Activated naive CD8-positive, alpha-beta T cell treated with anti-CD3 and anti-CD28 coated beads, Interleukin-2, amount 50 U/mL, for 16 hours (primary cell): ENCODE data around the gene COL9A1.

Experiments
- DNase-seq: peaks from one replicate; pipeline ENCODE4 v3.0.0-alpha.2; 2020; ENCODE audit warnings: low read depth, low spot score

Gene COL9A1

DNA sequence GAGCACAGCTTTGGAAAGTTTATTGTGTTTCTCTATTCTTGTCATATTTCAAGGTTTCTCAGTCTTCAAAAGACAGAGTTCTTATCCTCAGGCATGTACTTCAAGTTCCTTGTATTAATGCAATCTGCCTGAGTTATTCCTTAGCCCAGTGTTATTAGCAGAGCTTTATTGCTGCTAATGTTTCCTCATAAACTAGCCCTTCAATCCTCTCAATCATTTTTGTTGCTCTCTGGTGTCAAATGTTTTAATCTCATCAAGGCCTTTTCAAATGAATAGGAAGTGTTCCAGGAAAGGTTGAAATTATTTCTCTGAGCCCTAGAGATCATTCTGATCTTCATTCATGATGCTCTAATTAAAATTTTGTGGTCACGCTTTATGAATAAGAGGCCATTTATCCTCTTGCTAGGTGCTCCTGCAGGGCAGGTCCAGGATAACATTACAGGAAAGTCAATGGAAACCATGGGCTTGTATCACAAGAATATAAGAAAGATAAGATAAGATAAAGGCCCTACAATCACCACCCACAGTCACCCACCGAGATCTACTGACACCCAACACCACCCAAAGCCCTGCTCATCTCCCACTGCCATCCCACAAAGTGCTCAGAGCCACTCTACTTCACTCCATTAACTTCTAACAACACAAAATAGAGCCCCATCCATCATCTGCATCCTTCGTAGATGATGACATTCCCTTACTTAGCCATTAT, 125.9 kb downstream of the COL9A1 start:
- no peak for DNase-seq

GRCh38 chr6:70175770-70176169, 127.1 kb downstream of the COL9A1 start:
- no peak for DNase-seq

DNA sequence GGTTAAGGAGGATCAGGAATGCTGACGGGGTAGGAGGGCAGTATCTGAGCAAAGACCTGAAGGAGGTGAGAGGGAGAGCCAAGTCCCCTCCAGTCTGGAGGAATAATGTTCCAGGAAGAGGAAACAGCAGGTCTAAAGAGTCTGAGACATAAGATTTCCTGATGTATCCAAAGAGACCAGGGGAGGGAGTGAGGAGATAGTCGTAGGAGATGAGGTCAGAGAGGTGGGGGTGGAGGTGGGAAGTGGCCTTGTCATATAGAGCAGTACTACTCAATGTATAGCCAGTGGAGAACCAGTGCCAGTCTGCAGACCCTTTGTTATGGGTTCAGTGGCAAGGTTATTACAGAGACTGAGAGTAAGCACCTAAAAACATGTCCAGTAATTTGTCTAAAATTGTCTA, 130.6 kb downstream of the COL9A1 start:
- no peak for DNase-seq

DNA sequence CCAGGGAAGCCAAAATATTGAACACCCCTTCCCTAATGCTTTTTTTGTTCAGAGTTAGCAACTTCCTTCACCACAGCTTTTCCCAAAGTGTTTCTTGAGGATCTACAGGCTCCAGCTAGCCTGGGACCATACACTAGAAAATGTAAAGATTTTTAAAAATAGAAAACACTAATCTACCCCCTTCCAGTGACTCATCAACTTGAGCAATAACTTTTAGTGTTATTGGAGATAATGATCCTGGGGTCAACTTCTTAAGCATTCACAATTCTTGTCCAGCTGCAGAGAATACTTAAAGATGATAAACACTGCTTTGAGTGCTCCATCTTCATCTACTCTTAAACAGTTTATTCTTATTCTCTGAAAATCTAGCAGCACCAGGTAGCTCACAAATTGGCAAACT, 131.6 kb downstream of the COL9A1 start:
- no peak for DNase-seq

DNA sequence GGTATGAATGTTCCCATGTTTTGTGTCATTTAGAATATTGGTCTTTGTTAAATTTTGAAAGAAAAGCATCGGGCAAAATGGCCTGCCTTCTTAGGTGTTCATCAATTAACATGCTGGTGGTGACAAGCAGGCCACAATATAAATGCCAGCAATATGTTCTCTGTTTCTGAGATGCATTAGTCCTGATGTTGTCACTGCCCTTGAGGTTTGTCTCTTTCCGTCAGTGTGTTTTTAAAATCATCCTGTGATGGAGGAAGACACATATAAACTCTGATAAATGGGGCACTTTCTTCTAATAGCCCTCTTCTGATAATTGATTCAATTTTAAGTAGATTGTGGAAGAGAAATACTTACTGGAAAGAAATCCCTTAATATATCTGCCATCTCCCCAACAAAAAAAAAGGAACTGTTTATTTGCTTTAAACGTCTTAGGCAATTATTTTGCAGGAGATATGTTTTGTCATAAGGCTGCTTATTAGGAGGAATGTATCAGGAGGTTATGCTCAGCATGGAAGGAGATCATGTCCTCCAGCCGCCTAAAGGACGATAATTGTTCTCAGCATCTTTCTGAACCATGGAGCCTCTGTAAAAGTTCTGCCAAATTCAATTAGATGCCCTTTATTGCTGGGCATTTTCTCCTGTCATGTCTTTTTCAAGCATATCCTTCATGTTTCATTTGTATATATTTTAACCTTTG, 134.1 kb downstream of the COL9A1 start:
- no peak for DNase-seq
